GM18951 (cell line): ENCODE results near the gene CACYBP.

Source experiments
- POLR2A ChIP-seq: IDR thresholded peaks from 4 replicates; pipeline ENCODE4 v1.6.1; 2011; ENCODE audit warnings: mild to moderate bottlenecking; ENCODE audit not compliant: insufficient read length, insufficient read depth; ENCODE audit errors: extremely low read depth
- in situ Hi-C: fragments of 300-500 bp; cut with MboI; formaldehyde crosslinking; loops from one replicate; pipeline ENCODE4 v1.12.0; 2022; ENCODE audit warnings: low sequenced_read_pairs, mixed read lengths, inconsistent platforms; ENCODE audit not compliant: unreplicated experiment

Gene CACYBP

DNA sequence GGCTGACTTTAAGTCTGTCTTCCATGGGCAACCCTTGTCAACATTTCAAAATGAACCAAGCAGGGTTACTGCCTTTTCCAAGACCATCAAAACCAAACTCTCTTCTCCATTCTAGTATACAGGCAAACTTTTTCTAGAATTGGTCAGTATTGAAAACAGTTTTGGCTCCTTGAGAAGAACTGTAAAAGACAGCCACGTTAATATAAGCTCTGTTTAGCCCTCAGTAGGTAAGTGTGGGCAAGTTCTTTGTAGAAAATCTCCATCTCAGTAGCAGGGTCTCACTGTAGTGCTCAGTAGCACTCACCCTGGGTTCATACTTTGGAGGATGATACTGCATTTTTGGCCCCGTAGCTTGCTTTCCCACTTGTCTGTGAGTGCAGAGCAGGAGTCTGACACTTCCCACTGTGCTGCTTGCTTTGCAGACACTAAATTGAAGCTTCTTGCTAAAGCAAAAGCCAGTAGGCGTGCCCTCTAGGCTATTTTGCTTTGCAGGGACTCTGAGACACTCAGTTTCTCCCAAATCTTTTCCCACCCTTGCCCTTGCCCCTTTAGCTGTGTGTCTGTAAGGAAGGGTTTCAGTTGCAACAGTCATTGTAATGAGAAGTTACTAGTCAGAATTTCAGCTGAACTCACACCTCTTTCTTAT lies 34.3 kb upstream of the CACYBP start:
- TF ChIP-seq POLR2A, result no peak
- in situ Hi-C loops, result no loop called here

DNA sequence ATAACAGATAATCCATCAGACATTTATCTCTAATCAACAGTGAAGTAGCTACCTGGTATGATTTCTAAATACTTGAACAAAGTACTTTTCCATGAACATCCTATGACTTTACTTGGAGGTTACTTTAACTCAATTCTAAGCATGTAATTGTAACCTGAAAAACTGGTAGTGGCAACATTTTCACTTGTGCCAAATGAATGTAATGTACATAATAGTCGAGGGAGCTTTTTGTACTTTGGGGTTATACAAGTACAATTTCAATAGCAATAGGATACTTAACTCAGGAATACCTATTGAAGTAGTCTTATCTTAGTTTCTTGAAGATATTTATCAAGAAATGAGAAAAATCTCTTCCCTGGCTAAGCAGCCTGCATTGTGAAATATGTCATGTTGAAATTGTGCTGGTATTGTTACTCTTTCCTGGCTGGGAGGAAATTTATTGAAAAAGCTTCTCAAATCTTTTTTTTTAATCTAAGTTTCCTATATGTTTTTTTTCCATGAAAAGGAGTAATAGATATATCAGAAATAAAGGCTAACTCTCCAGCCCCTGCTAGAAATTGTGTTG lies 33.7 kb upstream of the CACYBP start:
- TF ChIP-seq POLR2A, result no peak
- in situ Hi-C loops, result no loop called here

DNA sequence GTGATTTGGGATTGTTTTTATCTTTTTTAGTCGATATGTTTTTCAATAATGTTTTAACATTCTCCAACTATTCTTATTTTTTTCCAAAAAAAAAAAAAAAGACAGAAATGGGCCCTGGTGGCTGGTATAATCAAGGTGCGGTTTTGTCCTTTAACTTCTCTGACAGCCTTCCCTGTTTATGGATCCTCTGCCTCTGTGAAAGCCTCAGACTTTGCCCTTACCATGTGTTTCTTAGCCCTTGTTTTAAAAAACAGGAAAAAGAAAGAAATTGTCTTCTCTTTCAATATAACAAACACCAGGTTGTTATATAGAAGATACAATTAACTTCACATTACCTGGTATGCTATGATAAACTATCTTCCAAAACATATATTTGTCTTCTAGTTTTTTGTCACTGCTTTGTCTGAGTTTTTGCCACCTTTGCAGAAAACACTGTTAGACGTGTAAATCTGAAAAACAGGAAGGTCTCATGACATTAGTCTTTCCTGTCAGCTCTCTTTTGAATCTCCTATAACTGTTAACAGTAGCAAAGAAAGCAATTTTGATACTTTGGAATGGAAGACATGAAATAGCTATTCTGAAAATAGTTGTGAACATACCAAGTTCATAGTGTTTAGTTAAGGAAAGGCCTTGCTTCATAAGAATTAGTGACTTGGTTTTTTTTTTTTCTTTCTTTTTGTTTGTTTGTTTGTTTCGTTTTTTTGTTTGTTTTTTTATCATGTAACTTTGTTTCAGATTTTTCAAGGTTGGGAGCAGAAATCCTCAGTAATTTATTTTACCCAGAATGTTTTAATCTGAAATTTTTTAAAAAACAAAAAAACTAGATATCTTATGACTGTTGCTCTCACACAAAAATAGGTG lies 31.7 kb upstream of the CACYBP start:
- in situ Hi-C loops, result no loop called here
- no peak for TF ChIP-seq POLR2A

DNA sequence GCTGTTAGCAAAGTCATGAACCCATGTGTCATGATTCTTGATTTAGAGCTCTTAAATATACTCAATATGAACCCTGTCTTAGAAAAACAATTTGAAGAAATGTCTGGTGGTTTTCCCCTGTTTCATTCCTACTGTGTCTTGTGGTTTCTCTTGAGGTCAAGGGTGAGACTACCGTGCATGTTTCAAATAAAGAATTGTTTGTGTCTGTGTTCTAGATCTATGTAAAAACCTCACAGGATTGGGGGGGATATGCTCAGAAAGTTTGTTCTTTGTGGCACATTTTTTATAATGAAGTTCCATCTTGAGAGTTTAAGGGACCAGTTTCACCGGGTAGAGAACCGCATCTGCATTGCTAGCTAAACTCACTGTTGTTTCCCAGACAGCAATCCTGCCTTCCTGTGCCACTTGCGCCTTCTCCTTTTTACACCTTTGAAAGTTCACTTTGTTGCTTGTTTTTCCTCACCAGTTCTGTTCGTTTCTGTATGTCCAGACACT lies 30.9 kb upstream of the CACYBP start:
- TF ChIP-seq POLR2A, result no peak
- in situ Hi-C loops, result no loop called here

DNA sequence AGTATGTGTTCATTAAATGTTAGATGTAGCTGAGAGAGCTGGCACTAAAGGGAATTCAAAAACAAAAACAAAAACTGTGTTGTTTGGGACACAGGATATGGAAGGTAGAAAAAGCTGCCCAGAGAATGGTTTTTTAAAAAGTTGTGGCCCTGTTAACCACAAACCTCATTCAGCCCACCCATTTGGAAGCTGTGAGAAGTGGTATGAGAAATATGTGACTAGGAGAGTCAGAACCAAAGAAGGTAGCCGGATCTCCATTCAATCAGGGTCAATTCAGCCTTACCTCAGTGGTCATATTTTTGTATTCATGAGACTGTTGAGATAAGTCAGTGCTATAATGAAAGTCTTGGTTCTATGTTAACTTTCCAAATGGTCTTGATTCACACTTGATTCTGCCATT lies 29.8 kb upstream of the CACYBP start:
- no peak for TF ChIP-seq POLR2A
- in situ Hi-C loops, result no loop called here

DNA sequence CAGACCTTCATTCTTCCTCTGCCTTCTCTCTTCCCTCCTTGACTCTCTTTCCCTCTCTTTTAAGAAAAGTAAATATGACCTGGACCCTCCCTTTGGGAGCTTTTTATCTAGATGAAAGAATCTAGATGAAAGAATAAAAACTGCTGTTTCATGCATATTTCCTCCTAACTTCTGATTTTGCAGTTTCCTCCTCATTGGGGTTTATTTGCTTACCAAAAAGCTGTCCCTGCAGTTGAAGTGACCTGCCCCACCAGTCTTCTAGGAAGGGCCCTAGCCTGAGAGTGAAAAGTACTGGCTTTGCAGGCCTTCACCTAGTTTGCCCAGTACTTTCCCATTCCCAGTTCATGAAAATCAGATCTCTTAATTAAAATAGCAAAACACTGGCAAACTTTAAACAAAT lies 28.3 kb upstream of the CACYBP start:
- no peak for TF ChIP-seq POLR2A
- in situ Hi-C loops, result no loop called here

DNA sequence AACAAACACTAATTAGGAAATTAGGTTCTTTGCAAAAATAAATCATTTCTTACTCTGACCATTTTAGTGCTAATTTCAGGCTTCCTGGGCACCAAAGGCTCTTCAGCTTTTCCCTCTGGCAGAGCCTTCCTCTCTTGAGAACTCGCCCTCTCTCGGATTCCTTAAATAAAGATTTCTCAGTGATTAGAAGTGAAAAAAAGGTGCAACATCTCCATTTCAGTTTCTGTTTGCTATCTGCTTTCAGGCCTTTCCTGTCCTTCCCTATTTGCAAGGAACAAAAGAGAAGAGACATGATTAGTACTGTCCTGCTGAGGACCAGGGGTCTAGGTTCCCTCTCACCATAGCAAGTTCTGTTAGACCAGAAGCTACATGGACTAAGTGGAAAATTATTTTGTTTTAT lies 27.8 kb upstream of the CACYBP start:
- no peak for TF ChIP-seq POLR2A
- in situ Hi-C loops, result no loop called here

DNA sequence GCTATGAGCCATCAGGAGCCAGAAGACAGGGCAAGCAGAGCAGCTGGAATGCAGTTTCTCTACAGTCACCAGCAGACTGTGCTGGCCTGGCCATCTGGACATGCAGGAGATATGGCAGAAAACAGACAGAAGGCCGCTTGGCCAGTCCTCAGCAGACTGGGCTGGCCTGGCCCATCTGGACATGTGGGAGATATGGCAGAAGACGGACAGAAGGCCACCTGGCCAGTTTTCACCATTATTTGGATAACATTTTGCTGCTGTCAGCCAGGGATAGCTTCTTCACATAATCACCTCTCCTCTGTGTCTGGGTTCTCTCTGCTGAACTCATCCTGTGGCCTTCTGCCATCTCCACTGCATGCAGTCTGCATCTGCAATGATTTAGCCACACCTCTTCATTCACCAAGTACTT lies 25.0 kb upstream of the CACYBP start:
- no peak for TF ChIP-seq POLR2A
- in situ Hi-C loops, result loop anchor here (25.0 kb wide), 1 partner anchor 712 kb away; no protein-coding TSS in a partner anchor

DNA sequence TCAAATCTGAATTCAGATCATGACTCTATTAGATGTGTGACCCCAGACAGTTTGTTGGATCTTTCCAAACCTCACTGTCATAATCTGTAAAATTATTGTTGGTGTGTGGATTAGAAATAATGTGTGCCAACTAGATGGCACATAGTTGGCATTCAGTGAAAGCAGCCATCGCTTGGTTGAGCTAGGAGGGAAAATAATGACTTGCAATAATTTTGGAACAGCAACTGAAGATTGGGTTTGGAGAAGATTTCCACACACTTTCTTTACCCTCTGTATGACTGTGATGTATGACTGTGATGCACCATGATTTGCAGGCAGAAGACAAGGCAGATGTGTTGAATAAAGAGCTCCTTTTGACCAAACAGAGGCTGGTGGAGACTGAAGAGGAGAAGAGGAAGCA lies 24.0 kb upstream of the CACYBP start:
- in situ Hi-C loops, result loop anchor here (25.0 kb wide), 1 partner anchor 713 kb away; no protein-coding TSS in a partner anchor
- TF ChIP-seq POLR2A, result no peak

DNA sequence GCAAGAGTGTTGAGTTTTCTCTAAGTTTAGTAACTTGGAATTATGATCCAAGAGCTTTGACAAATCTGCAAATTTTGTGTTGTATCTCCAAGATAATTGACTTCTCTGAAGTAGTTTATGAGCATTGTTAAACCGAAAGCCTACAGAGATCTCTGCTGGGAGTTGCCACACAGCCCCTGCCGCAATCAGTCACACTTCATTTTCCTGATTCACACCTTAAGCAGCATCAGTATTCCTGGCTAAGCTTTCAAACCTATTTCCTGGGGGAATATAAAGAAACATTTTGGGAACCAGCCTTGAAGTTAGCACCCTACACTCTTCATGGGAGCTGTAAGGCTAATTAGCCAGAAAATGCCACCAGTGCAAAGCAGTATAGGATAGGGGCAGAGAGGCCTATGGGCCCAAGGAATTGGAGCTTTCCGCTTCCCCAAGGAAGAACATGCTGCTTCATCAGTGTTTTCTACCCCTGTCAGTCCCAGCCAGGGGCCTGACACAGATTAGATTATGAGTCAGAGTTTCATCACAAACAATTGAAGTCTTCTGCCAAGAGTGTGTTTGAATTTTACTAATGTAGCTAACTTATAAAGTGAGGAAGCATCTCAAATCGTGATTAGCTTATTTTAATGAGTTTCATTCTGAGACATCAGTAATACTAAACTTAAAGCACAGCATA lies 23.2 kb upstream of the CACYBP start:
- no peak for TF ChIP-seq POLR2A
- in situ Hi-C loops, result loop anchor here (25.0 kb wide), 1 partner anchor 714 kb away; no protein-coding TSS in a partner anchor

DNA sequence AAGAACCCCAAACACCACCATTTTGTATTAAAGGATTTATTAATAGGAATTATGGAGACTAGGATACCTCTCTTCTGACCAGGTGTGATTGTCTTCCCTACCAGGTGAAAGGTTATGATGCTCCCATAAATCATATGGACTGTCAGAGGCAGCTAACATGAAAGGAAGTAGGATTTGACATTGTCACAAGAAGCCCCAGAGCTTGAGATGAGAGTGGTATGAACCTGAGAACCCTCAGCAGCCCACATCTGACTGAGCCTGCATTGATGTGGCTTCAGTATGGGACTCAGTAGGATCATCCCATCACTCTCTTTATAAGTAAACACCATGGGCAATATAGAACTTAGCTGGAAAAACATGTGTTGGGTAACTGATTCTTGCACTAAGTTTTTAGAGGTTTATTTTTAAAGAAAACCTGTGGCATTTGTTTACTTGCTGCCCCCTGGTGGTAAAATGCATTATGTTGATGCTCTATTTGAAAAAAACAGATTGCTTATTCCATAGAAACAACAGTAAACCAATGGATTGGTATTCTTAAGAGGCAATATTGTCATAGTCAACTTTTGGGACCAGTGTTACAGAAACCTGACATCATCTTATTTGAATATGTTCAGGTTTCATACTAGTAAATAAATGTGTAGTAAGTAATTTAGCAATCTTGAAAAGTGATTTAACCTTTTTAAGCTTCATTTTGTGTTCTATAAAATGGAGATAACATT lies 16.6 kb upstream of the CACYBP start:
- TF ChIP-seq POLR2A, result no peak
- in situ Hi-C loops, result loop anchor here (25.0 kb wide), 1 partner anchor 721 kb away; no protein-coding TSS in a partner anchor

DNA sequence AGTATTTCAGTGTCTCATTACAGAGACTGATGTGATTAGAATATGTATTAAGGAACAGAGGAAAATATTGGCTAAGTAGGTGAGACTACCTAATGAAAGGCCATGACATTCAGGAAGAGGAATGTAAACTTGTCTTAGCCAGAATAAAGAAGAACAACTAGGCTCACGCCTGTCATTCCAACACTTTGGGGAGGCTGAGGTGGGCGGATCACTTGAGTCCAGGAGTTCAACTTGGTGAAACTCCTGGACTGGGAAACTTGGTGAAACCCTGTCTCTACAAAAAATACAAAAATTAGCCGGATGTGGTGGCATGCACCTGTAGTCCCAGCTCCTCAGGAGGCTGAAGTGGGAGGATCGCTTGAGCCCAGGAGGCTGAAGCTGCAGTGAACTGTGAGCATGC lies 14.8 kb upstream of the CACYBP start:
- no peak for TF ChIP-seq POLR2A
- in situ Hi-C loops, result loop anchor here (25.0 kb wide), 1 partner anchor 723 kb away; no protein-coding TSS in a partner anchor

DNA sequence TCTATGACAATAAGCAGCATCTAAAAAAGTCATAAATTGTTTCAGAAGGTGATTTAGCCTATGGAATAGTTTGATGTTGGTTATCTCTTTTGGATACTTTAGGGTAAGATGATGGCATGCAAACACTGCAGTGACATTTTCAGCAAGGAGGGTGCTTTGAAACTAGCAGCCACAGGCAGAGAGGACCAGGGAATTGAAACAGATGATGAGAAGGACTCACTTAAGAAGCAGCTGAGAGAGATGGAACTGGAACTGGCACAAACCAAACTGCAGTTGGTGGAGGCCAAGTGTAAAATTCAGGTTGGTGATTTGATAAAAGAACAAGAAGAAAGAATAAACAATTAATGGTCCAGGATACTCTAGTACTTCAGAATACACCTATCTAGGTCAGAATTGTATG lies 11.2 kb upstream of the CACYBP start:
- no peak for TF ChIP-seq POLR2A
- in situ Hi-C loops, result loop anchor here (25.0 kb wide), 1 partner anchor 726 kb away; no protein-coding TSS in a partner anchor

DNA sequence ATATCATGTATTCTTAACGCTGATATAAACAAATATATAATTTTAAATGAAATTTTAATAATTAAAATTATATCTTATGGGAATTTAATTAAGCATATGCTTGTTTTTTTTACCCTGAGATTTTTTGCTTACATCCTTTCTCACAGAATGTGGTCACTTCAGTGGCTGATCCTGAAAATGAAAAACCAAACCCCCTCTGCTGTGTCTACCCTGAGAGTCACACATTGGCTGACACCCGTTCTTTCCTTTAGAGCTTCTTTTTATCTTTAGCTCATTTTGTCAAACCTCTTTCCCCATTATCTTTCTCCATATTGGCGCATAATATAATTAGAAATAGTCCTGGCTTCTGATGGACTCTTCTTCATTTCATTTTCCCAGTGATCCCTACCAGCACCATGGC lies 10.8 kb upstream of the CACYBP start:
- no peak for TF ChIP-seq POLR2A
- in situ Hi-C loops, result loop anchor here (25.0 kb wide), 1 partner anchor 727 kb away; no protein-coding TSS in a partner anchor
